H9 (cell line): ENCODE data around the gene CEP164. TPM values are rescaled to one million over a fixed set of nuclear protein-coding genes. Genes with fewer than 3 reads are reported as not detected.

Experiments
- DNase-seq: peaks from one replicate; pipeline ENCODE4 v3.0.0-alpha.2; 2017
- H2AFZ ChIP-seq: one replicate; pipeline ENCODE4 v1.6.1; 2013; ENCODE audit warnings: mild to moderate bottlenecking, low read length, control low read depth, moderate library complexity
- H2AK5ac ChIP-seq: 2 replicates; pipeline ENCODE4 v1.6.1; 2013; ENCODE audit warnings: low read length, control low read depth, mixed read lengths; ENCODE audit not compliant: insufficient read length
- H2BK120ac ChIP-seq: one replicate; pipeline ENCODE4 v1.6.1; 2013; ENCODE audit warnings: low read depth, mild to moderate bottlenecking, low read length, control low read depth, inconsistent platforms; ENCODE audit not compliant: poor library complexity, severe bottlenecking
- H2BK12ac ChIP-seq: 2 replicates; pipeline ENCODE4 v1.6.1; 2013; ENCODE audit warnings: low read length, control low read depth, mixed read lengths, low read depth; ENCODE audit not compliant: insufficient read length
- H2BK15ac ChIP-seq: 2 replicates; pipeline ENCODE4 v1.6.1; 2013; ENCODE audit warnings: low read depth, low read length, control low read depth
- H2BK20ac ChIP-seq: one replicate; pipeline ENCODE4 v1.6.1; 2013; ENCODE audit warnings: low read depth, mild to moderate bottlenecking, low read length, control low read depth, inconsistent platforms; ENCODE audit not compliant: poor library complexity, severe bottlenecking
- H2BK5ac ChIP-seq: 2 replicates; pipeline ENCODE4 v1.6.1; 2013; ENCODE audit warnings: low read length, control low read depth, mixed read lengths; ENCODE audit not compliant: insufficient read length
- H3K14ac ChIP-seq: 2 replicates; pipeline ENCODE4 v1.6.1; 2013; ENCODE audit warnings: low read length, control low read depth; ENCODE audit not compliant: insufficient read depth
- H3K18ac ChIP-seq: 2 replicates; pipeline ENCODE4 v1.6.1; 2013; ENCODE audit warnings: low read depth, mild to moderate bottlenecking, mixed read lengths, low read length, control low read depth; ENCODE audit not compliant: insufficient read length
- H3K23ac ChIP-seq: 2 replicates; pipeline ENCODE4 v1.6.1; 2013; ENCODE audit warnings: low read length, control low read depth, mixed read lengths, low read depth; ENCODE audit not compliant: insufficient read length
- H3K23me2 ChIP-seq: 2 replicates; pipeline ENCODE4 v1.6.1; 2013; ENCODE audit warnings: low read depth, mild to moderate bottlenecking, mixed read lengths, low read length, control low read depth; ENCODE audit not compliant: insufficient read length, poor library complexity, severe bottlenecking
- H3K27ac ChIP-seq: 2 replicates; pipeline ENCODE4 v1.5.1; 2013; ENCODE audit warnings: low read length, control low read depth, mixed read lengths, low read depth; ENCODE audit not compliant: insufficient read length
- H3K27me3 ChIP-seq: 2 replicates; pipeline ENCODE4 v1.6.1; 2013; ENCODE audit warnings: low read length, control low read depth, inconsistent platforms; ENCODE audit not compliant: insufficient read depth
- H3K4ac ChIP-seq: 2 replicates; pipeline ENCODE4 v1.6.1; 2013; ENCODE audit warnings: low read depth, mild to moderate bottlenecking, control low read depth, inconsistent platforms, low read length, moderate library complexity
- H3K4me1 ChIP-seq: 2 replicates; pipeline ENCODE4 v1.6.1; 2013; ENCODE audit warnings: low read length, control low read depth, inconsistent platforms; ENCODE audit not compliant: insufficient read depth
- H3K4me2 ChIP-seq: 2 replicates; pipeline ENCODE4 v1.6.1; 2013; ENCODE audit warnings: low read length, control low read depth, mixed read lengths; ENCODE audit not compliant: insufficient read length, insufficient read depth
- H3K56ac ChIP-seq: 2 replicates; pipeline ENCODE4 v1.6.1; 2013; ENCODE audit warnings: low read depth, mild to moderate bottlenecking, mixed read lengths, low read length, control low read depth; ENCODE audit not compliant: insufficient read length
- H3K79me1 ChIP-seq: 2 replicates; pipeline ENCODE4 v1.6.1; 2013; ENCODE audit warnings: low read depth, mild to moderate bottlenecking, moderate library complexity, low read length, control low read depth, inconsistent platforms; ENCODE audit not compliant: insufficient read depth, poor library complexity, severe bottlenecking
- H3K79me2 ChIP-seq: 2 replicates; pipeline ENCODE4 v1.6.1; 2013; ENCODE audit warnings: low read length, control low read depth, inconsistent platforms; ENCODE audit not compliant: insufficient read depth
- H3K9ac ChIP-seq: 2 replicates; pipeline ENCODE4 v1.6.1; 2013; ENCODE audit warnings: low read length, control low read depth, mixed read lengths; ENCODE audit not compliant: insufficient read length; ENCODE audit errors: extremely low read depth
- H3K9me3 ChIP-seq: one replicate; pipeline ENCODE4 v1.6.1; 2013; ENCODE audit warnings: low read depth, low read length, inconsistent platforms; ENCODE audit not compliant: control insufficient read depth
- H3T11ph ChIP-seq: one replicate; pipeline ENCODE4 v1.6.1; 2013; ENCODE audit warnings: mild to moderate bottlenecking, low read length, control low read depth, inconsistent platforms
- H4K20me1 ChIP-seq: one replicate; pipeline ENCODE4 v1.6.1; 2013; ENCODE audit not compliant: control insufficient read depth, insufficient read length, insufficient read depth
- H4K5ac ChIP-seq: 2 replicates; pipeline ENCODE4 v1.6.1; 2013; ENCODE audit warnings: low read depth, mild to moderate bottlenecking, mixed read lengths, low read length, control low read depth; ENCODE audit not compliant: insufficient read length
- H4K8ac ChIP-seq: replicated peaks from 2 replicates; pipeline ENCODE4 v1.6.1; 2013; ENCODE audit warnings: low read length, control low read depth, mixed read lengths, low read depth; ENCODE audit not compliant: insufficient read length
- H4K91ac ChIP-seq: 2 replicates; pipeline ENCODE4 v1.6.1; 2013; ENCODE audit warnings: low read depth, mild to moderate bottlenecking, moderate library complexity, mixed read lengths, low read length, control low read depth; ENCODE audit not compliant: insufficient read length
- H3K27ac Mint-ChIP-seq, 3 experiments: 2 replicates in 2 of 3; 3 replicates in 1 of 3; pipeline ENCODE4 v1.8.0; 2020 to 2021; ENCODE audit warnings: mixed read lengths in 3 of 3, mild to moderate bottlenecking in 1 of 3, moderate library complexity in 1 of 3
- H3K27me3 Mint-ChIP-seq: 2 replicates; pipeline ENCODE4 v1.8.0; 2021; ENCODE audit warnings: low read depth, mild to moderate bottlenecking, moderate library complexity, mixed read lengths
- H3K36me3 Mint-ChIP-seq, 3 experiments: 2 replicates in 2 of 3; 3 replicates in 1 of 3; pipeline ENCODE4 v1.8.0; 2020 to 2021; ENCODE audit warnings: low read depth in 3 of 3, mixed read lengths in 3 of 3; ENCODE audit not compliant: insufficient read depth in 1 of 3
- H3K4me1 Mint-ChIP-seq, 2 experiments: 2 replicates each; pipeline ENCODE4 v1.8.0; 2020; ENCODE audit warnings: mixed read lengths in 2 of 2
- H3K4me3 Mint-ChIP-seq, 2 experiments: 2 replicates in 1 of 2; 3 replicates in 1 of 2; pipeline ENCODE4 v1.8.0; 2020 to 2021; ENCODE audit warnings: mild to moderate bottlenecking in 2 of 2, mixed read lengths in 2 of 2, moderate library complexity in 1 of 2
- H3K9me3 Mint-ChIP-seq, 2 experiments: 2 replicates in 1 of 2; 3 replicates in 1 of 2; pipeline ENCODE4 v1.8.0; 2020; ENCODE audit warnings: mild to moderate bottlenecking in 2 of 2, mixed read lengths in 2 of 2, moderate library complexity in 1 of 2
- CTCF ChIP-seq: fragments of 200-600 bp; sonication (generic); conservative IDR thresholded peaks from 3 replicates; pipeline ENCODE4 v1.8.0; 2021; ENCODE audit warnings: antibody characterized with exemption, mild to moderate bottlenecking
- WGBS: extraction: QIAGEN DNeasy Blood & Tissue Kit; methylation state at CpG from one replicate; pipeline ENCODE4 v1.1.7; 2013; ENCODE audit warnings: missing lambda C conversion rate, low lambda C conversion rate, mixed read lengths; ENCODE audit not compliant: insufficient read length; ENCODE audit errors: extremely low coverage; 5-methylcytosine and 5-hydroxymethylcytosine counted together
- total RNA-seq: library from RNA; stranded (reverse); gene quantifications from 2 replicates; pipeline ENCODE4 v1.2.1, GENCODE V29; 2021

CEP164 gene
- total RNA-seq, 1 experiment from 2014 or later: 24.9 TPM

GRCh38 chr11:117444256-117444655 lies 116.6 kb downstream of the CEP164 start:
- Histone ChIP-seq H3K4ac (no peak overlapping the region), H2AFZ (no peak overlapping the region), H2BK15ac (no peak overlapping the region), H3K27me3 (no peaks in the 10 kb centered on the region; the same call in 1 of the 2 replicates), H2BK5ac (no peak overlapping the region), H3K79me1 (no peaks in the 10 kb centered on the region), H3K4me2 (no peak overlapping the region), H4K8ac (no peak overlapping the region), H3K4me1 (no peaks in the 10 kb centered on the region), H2AK5ac (no peak overlapping the region), H4K5ac (no peak overlapping the region), H3K27ac (no peak overlapping the region), H3K79me2 (no peaks in the 10 kb centered on the region), H3K9ac (no peak overlapping the region), H4K91ac (no peak overlapping the region), H2BK120ac (no peak overlapping the region), H4K20me1 (no peaks in the 10 kb centered on the region), H2BK12ac (no peak overlapping the region), H3K9me3 (no peaks in the 10 kb centered on the region), H3K14ac (no peak overlapping the region), H2BK20ac (no peak overlapping the region), H3K56ac (no peak overlapping the region), H3K23me2 (no peaks in the 10 kb centered on the region), H3K23ac (no peak overlapping the region), H3T11ph (no peak overlapping the region), H3K18ac (no peak overlapping the region)
- H3K36me3 Mint-ChIP-seq: no peaks in the 10 kb centered on the region
- H3K27me3 Mint-ChIP-seq: peaks cover 30% of the 10 kb centered on the region
- H3K27ac Mint-ChIP-seq: no peak overlapping the region
- H3K4me1 Mint-ChIP-seq: peaks cover 9 to 19% of the 10 kb centered on the region in 2 experiments
- no peak for TF ChIP-seq CTCF
- no CpG with 5 or more reads among the region's 8 CpGs for WGBS
- H3K9me3 Mint-ChIP-seq: peaks cover 0 to 4% of the 10 kb centered on the region in 2 experiments; a peak in 2 of 5 replicates
- DNase-seq: no peak
- H3K4me3 Mint-ChIP-seq: no peak overlapping the region
